Neuronal stem cell (in vitro differentiated cells): ENCODE measurements around the gene UMODL1.

Source experiments
- DNase-seq: peaks from one replicate; pipeline ENCODE4 v3.0.0-alpha.2; 2013; ENCODE audit warnings: low spot score
- H2AFZ ChIP-seq: one replicate; pipeline ENCODE4 v1.6.1; 2013; ENCODE audit warnings: mild to moderate bottlenecking, low read length, inconsistent platforms
- H2AK5ac ChIP-seq: 2 replicates; pipeline ENCODE4 v1.6.1; 2013; ENCODE audit warnings: low read depth, mild to moderate bottlenecking, inconsistent platforms, low read length, moderate library complexity, mixed read lengths
- H2BK120ac ChIP-seq: 2 replicates; pipeline ENCODE4 v1.6.1; 2013; ENCODE audit warnings: low read depth, mild to moderate bottlenecking, inconsistent platforms, low read length, moderate library complexity, mixed read lengths
- H2BK12ac ChIP-seq: one replicate; pipeline ENCODE4 v1.6.1; 2013; ENCODE audit warnings: low read length, inconsistent platforms
- H2BK15ac ChIP-seq: 2 replicates; pipeline ENCODE4 v1.6.1; 2013; ENCODE audit warnings: mild to moderate bottlenecking, low read length, inconsistent platforms, mixed read lengths
- H2BK5ac ChIP-seq: one replicate; pipeline ENCODE4 v1.6.1; 2013; ENCODE audit warnings: inconsistent platforms, mild to moderate bottlenecking, low read length, moderate library complexity
- H3K14ac ChIP-seq: one replicate; pipeline ENCODE4 v1.6.1; 2013; ENCODE audit warnings: low read length, inconsistent platforms
- H3K18ac ChIP-seq: 2 replicates; pipeline ENCODE4 v1.6.1; 2013; ENCODE audit warnings: low read length, inconsistent platforms
- H3K23ac ChIP-seq: 2 replicates; pipeline ENCODE4 v1.6.1; 2013; ENCODE audit warnings: low read depth, mild to moderate bottlenecking, mixed read lengths, low read length, inconsistent platforms; ENCODE audit not compliant: poor library complexity
- H3K27ac ChIP-seq: replicated peaks from 3 replicates; pipeline ENCODE4 v1.5.1; 2013; ENCODE audit warnings: low read length, inconsistent platforms
- H3K27me3 ChIP-seq, 3 experiments: 2 replicates each; pipeline ENCODE4 v1.6.1; 2013; ENCODE audit warnings: low read length in 3 of 3, mild to moderate bottlenecking in 2 of 3, inconsistent platforms in 1 of 3, low read depth in 1 of 3, mixed read lengths in 1 of 3, moderate library complexity in 1 of 3; ENCODE audit not compliant: control insufficient read depth in 3 of 3, insufficient read depth in 3 of 3
- H3K36me3 ChIP-seq, 2 donors: replicated peaks in 1 of 2; 2 replicates each; pipeline ENCODE4 v1.6.1; 2013; ENCODE audit warnings: low read length in 2 of 2; ENCODE audit not compliant: control insufficient read depth in 2 of 2, insufficient read depth in 2 of 2
- H3K4ac ChIP-seq: 2 replicates; pipeline ENCODE4 v1.6.1; 2013; ENCODE audit warnings: inconsistent platforms, mild to moderate bottlenecking, low read length, moderate library complexity
- H3K4me1 ChIP-seq, 2 donors: 1 replicate in 1 of 2; 2 replicates in 1 of 2; pipeline ENCODE4 v1.6.1; 2013; ENCODE audit warnings: low read length in 2 of 2, low read depth in 1 of 2; ENCODE audit not compliant: control insufficient read depth in 2 of 2, insufficient read depth in 1 of 2
- H3K4me2 ChIP-seq: one replicate; pipeline ENCODE4 v1.6.1; 2013; ENCODE audit warnings: mild to moderate bottlenecking, low read length, inconsistent platforms; ENCODE audit not compliant: insufficient read depth, poor library complexity, severe bottlenecking
- H3K4me3 ChIP-seq, 2 donors: 2 replicates each; pipeline ENCODE4 v1.5.1; 2013; ENCODE audit warnings: low read length in 2 of 2, mild to moderate bottlenecking in 2 of 2, inconsistent platforms in 1 of 2, moderate library complexity in 1 of 2
- H3K79me1 ChIP-seq: one replicate; pipeline ENCODE4 v1.6.1; 2013; ENCODE audit warnings: low read depth, mild to moderate bottlenecking, inconsistent platforms, low read length, moderate library complexity
- H3K9ac ChIP-seq: one replicate; pipeline ENCODE4 v1.6.1; 2013; ENCODE audit warnings: mild to moderate bottlenecking, low read depth, low read length, inconsistent platforms; ENCODE audit not compliant: poor library complexity
- H3K9me3 ChIP-seq, 2 donors: replicated peaks in 1 of 2; 2 replicates each; pipeline versions ENCODE3 to v1.6.1; 2013; ENCODE audit warnings: low read length in 2 of 2, mild to moderate bottlenecking in 2 of 2, inconsistent platforms in 1 of 2, low read depth in 1 of 2, mixed read lengths in 1 of 2, moderate library complexity in 1 of 2; ENCODE audit not compliant: control insufficient read depth in 2 of 2, insufficient read depth in 1 of 2
- H4K8ac ChIP-seq: one replicate; pipeline ENCODE4 v1.6.1; 2013; ENCODE audit warnings: low read depth, mild to moderate bottlenecking, inconsistent platforms, low read length, moderate library complexity
- H4K91ac ChIP-seq: one replicate; pipeline ENCODE4 v1.6.1; 2013; ENCODE audit warnings: low read length, low read depth, mild to moderate bottlenecking, inconsistent platforms; ENCODE audit not compliant: poor library complexity
- WGBS, 2 donors: extraction: QIAGEN DNeasy Blood & Tissue Kit; methylation state at CpG; one replicate each; pipeline ENCODE4 v1.1.7; 2013; ENCODE audit warnings: missing lambda C conversion rate in 2 of 2, mixed read lengths in 1 of 2; ENCODE audit not compliant: insufficient read length in 2 of 2, insufficient replicate concordance in 1 of 2; ENCODE audit errors: extremely low coverage in 2 of 2; 5-methylcytosine and 5-hydroxymethylcytosine counted together

Gene UMODL1

GRCh38 chr21:42097274-42097673, 26.2 kb downstream of the UMODL1 start:
- H2AK5ac ChIP-seq = no peak overlapping the region
- H3K27me3 ChIP-seq = peaks cover 0 to 9% (median 2%) of the 10 kb centered on the region in 3 experiments
- no peak overlapping the region for H2BK120ac ChIP-seq
- no peak overlapping the region for H3K23ac ChIP-seq
- DNase-seq = no peak
- H2AFZ ChIP-seq = no peak overlapping the region
- H4K91ac ChIP-seq = no peak overlapping the region
- H3K36me3 ChIP-seq = no peaks in the 10 kb centered on the region
- no peak overlapping the region for H3K27ac ChIP-seq
- H3K4me3 ChIP-seq = no peak overlapping the region
- no peak overlapping the region for H4K8ac ChIP-seq
- H3K9me3 ChIP-seq = peaks cover 0 to 9% of the 10 kb centered on the region in 2 donors
- H3K18ac ChIP-seq = no peak overlapping the region
- H3K9ac ChIP-seq = no peak overlapping the region
- H2BK12ac ChIP-seq = no peak overlapping the region
- H2BK5ac ChIP-seq = no peak overlapping the region
- no peak overlapping the region for H3K14ac ChIP-seq
- H3K79me1 ChIP-seq = no peaks in the 10 kb centered on the region
- no peaks in the 10 kb centered on the region for H3K4me1 ChIP-seq
- no peak overlapping the region for H3K4me2 ChIP-seq
- WGBS, 2 donors = no CpG with 5 or more reads among the region's 3 CpGs
- no peak overlapping the region for H2BK15ac ChIP-seq
- no peak overlapping the region for H3K4ac ChIP-seq

- Histone ChIP-seq H3K36me3 (no peaks in the 10 kb centered on the region), H2BK15ac (no peak overlapping the region), H3K4ac (no peak overlapping the region), H3K4me1 (no peaks in the 10 kb centered on the region), H3K4me2 (no peak overlapping the region), H3K27ac (no peak overlapping the region), H4K8ac (no peak overlapping the region), H3K9me3 (peaks cover 0 to 9% of the 10 kb centered on the region in 2 donors), H3K79me1 (no peaks in the 10 kb centered on the region), H3K14ac (no peak overlapping the region), H2AFZ (no peak overlapping the region), H2BK12ac (no peak overlapping the region), H2AK5ac (no peak overlapping the region), H3K9ac (no peak overlapping the region), H2BK5ac (no peak overlapping the region), H3K27me3 (peaks cover 0 to 9% (median 0%) of the 10 kb centered on the region in 3 experiments), H3K18ac (no peak overlapping the region), H2BK120ac (no peak overlapping the region), H3K4me3 (no peak overlapping the region), H3K23ac (no peak overlapping the region), H4K91ac (no peak overlapping the region)
- no CpG with 5 or more reads among the region's 8 CpGs for WGBS, 2 donors
- no peak for DNase-seq
These were observed 26.8 kb downstream of the UMODL1 start for GRCh38 chr21:42097860-42098454.

- H2BK120ac ChIP-seq = no peak overlapping the region
- H3K36me3 ChIP-seq = no peaks in the 10 kb centered on the region
- no peaks in the 10 kb centered on the region for H3K79me1 ChIP-seq
- H3K14ac ChIP-seq = no peak overlapping the region
- peak overlapping the region; percentile 76 for H3K23ac ChIP-seq
- H2BK15ac ChIP-seq = no peak overlapping the region
- WGBS, 2 donors = no CpG with 5 or more reads among the region's 21 CpGs
- no peak overlapping the region for H3K9ac ChIP-seq
- H3K18ac ChIP-seq = peak overlapping the region; percentile 85
- H2BK5ac ChIP-seq = no peak overlapping the region
- no peak overlapping the region for H3K4me2 ChIP-seq
- no peaks in the 10 kb centered on the region for H3K4me1 ChIP-seq
- H3K4ac ChIP-seq = no peak overlapping the region
- no peak overlapping the region for H3K27ac ChIP-seq
- H4K8ac ChIP-seq = no peak overlapping the region
- no peak overlapping the region for H2BK12ac ChIP-seq
- peaks cover 0 to 6% of the 10 kb centered on the region in 2 donors for H3K9me3 ChIP-seq
- no peak overlapping the region for H2AFZ ChIP-seq
- DNase-seq = no peak
- H4K91ac ChIP-seq = no peak overlapping the region
- H3K27me3 ChIP-seq = peaks cover 0 to 9% (median 0%) of the 10 kb centered on the region in 3 experiments
- H3K4me3 ChIP-seq = no peak overlapping the region
- H2AK5ac ChIP-seq = no peak overlapping the region
These were observed 27.9 kb downstream of the UMODL1 start for GRCh38 chr21:42098957-42099505.

- Histone ChIP-seq H3K9ac (no peak overlapping the region), H3K27ac (no peak overlapping the region), H2BK12ac (no peak overlapping the region), H3K4me3 (no peak overlapping the region), H4K8ac (no peak overlapping the region), H2BK15ac (no peak overlapping the region), H3K4ac (no peak overlapping the region), H3K23ac (no peak overlapping the region), H2BK5ac (no peak overlapping the region), H3K9me3 (no peaks in the 10 kb centered on the region), H3K18ac (no peak overlapping the region), H3K4me2 (no peak overlapping the region), H2AFZ (no peak overlapping the region), H3K14ac (no peak overlapping the region), H3K4me1 (no peaks in the 10 kb centered on the region), H3K36me3 (no peaks in the 10 kb centered on the region), H3K79me1 (no peaks in the 10 kb centered on the region), H4K91ac (no peak overlapping the region), H3K27me3 (peaks cover 0 to 9% (median 0%) of the 10 kb centered on the region in 3 experiments), H2AK5ac (peak overlapping the region; percentile 54), H2BK120ac (no peak overlapping the region)
- no CpG with 5 or more reads among the region's 14 CpGs for WGBS, 2 donors
- DNase-seq = no peak
These were observed 30.1 kb downstream of the UMODL1 start for GRCh38 chr21:42101246-42101645.
